Liver (tissue), 9 donors: Measurements from ENCODE around the gene RPTOR. TPM values are rescaled to one million over a fixed set of nuclear protein-coding genes. Genes with fewer than 3 reads are reported as not detected.

Experiments
- DNase-seq: peaks from one replicate; pipeline ENCODE4 v3.0.0-alpha.2; 2017; ENCODE audit warnings: low spot score
- H3K27ac ChIP-seq, 2 donors: one replicate each; pipeline ENCODE4 v1.7.0; 2013; ENCODE audit warnings: inconsistent platforms in 2 of 2, low read length in 2 of 2, control low read depth in 1 of 2, low read depth in 1 of 2, mild to moderate bottlenecking in 1 of 2
- H3K27me3 ChIP-seq, 4 donors: one replicate each; pipeline versions ENCODE4 v1.6.1 to v1.7.0; 2013; ENCODE audit warnings: low read length in 3 of 4, inconsistent platforms in 1 of 4, mild to moderate bottlenecking in 1 of 4, moderate library complexity in 1 of 4; ENCODE audit not compliant: control insufficient read depth in 4 of 4, insufficient read depth in 4 of 4
- H3K36me3 ChIP-seq, 4 donors: one replicate each; pipeline versions ENCODE4 v1.6.1 to v1.7.0; 2013; ENCODE audit warnings: low read length in 3 of 4, mild to moderate bottlenecking in 3 of 4, low read depth in 1 of 4, moderate library complexity in 1 of 4; ENCODE audit not compliant: control insufficient read depth in 4 of 4, insufficient read depth in 3 of 4
- H3K4me1 ChIP-seq, 4 donors: one replicate each; pipeline versions ENCODE4 v1.6.1 to v1.7.0; 2013; ENCODE audit warnings: low read length in 3 of 4, mild to moderate bottlenecking in 3 of 4, moderate library complexity in 1 of 4; ENCODE audit not compliant: control insufficient read depth in 4 of 4, insufficient read depth in 4 of 4
- H3K4me3 ChIP-seq, 3 donors: one replicate each; pipeline versions ENCODE4 v1.6.1 to v1.7.0; 2013; ENCODE audit warnings: low read length in 3 of 3, control low read depth in 1 of 3, low read depth in 1 of 3, mild to moderate bottlenecking in 1 of 3
- H3K9ac ChIP-seq, 2 donors: one replicate each; pipeline ENCODE4 v1.7.0; 2013; ENCODE audit warnings: low read length in 2 of 2, mild to moderate bottlenecking in 2 of 2, moderate library complexity in 2 of 2, control low read depth in 1 of 2, low read depth in 1 of 2
- H3K9me3 ChIP-seq, 4 donors: one replicate each; pipeline versions ENCODE4 v1.6.1 to v1.7.0; 2013; ENCODE audit warnings: low read length in 3 of 4; ENCODE audit not compliant: control insufficient read depth in 4 of 4
- EGR1 ChIP-seq, 2 donors: IDR thresholded peaks; 2 replicates each; pipeline ENCODE4 v1.6.1; 2016 to 2018; ENCODE audit warnings: antibody characterized with exemption in 2 of 2, low read depth in 2 of 2
- FOXA1 ChIP-seq: IDR thresholded peaks from 2 replicates; pipeline ENCODE4 v1.6.1; 2016; ENCODE audit warnings: antibody characterized with exemption
- FOXA2 ChIP-seq: IDR thresholded peaks from 2 replicates; pipeline ENCODE4 v1.6.1; 2016; ENCODE audit warnings: antibody characterized with exemption
- HNF4A ChIP-seq, 2 donors: conservative IDR thresholded peaks; 2 replicates each; pipeline ENCODE4 v1.6.1; 2016; ENCODE audit warnings: antibody characterized with exemption in 2 of 2, mild to moderate bottlenecking in 2 of 2
- HNF4G ChIP-seq: IDR thresholded peaks from 2 replicates; pipeline ENCODE4 v1.6.1; 2016; ENCODE audit warnings: antibody characterized with exemption
- JUND ChIP-seq, 2 donors: IDR thresholded peaks; 2 replicates each; pipeline ENCODE4 v1.6.1; 2016; ENCODE audit warnings: antibody characterized with exemption in 2 of 2
- NR2F2 ChIP-seq: IDR thresholded peaks from 2 replicates; pipeline ENCODE4 v1.6.1; 2016; ENCODE audit warnings: antibody characterized with exemption
- RAD21 ChIP-seq, 2 donors: IDR thresholded peaks; 2 replicates each; pipeline ENCODE4 v1.6.1; 2016; ENCODE audit warnings: antibody characterized with exemption in 2 of 2, mild to moderate bottlenecking in 2 of 2
- RXRA ChIP-seq, 2 donors: IDR thresholded peaks; 2 replicates each; pipeline ENCODE4 v1.6.1; 2017 to 2018; ENCODE audit warnings: antibody characterized with exemption in 2 of 2, mild to moderate bottlenecking in 1 of 2
- SP1 ChIP-seq: IDR thresholded peaks from 2 replicates; pipeline ENCODE4 v1.6.1; 2018; ENCODE audit warnings: antibody characterized with exemption, mild to moderate bottlenecking
- TAF1 ChIP-seq: conservative IDR thresholded peaks from 2 replicates; pipeline ENCODE4 v1.6.1; 2016; ENCODE audit warnings: antibody characterized with exemption, mild to moderate bottlenecking
- YY1 ChIP-seq: IDR thresholded peaks from 2 replicates; pipeline ENCODE4 v1.6.1; 2016; ENCODE audit warnings: antibody characterized with exemption, mild to moderate bottlenecking
- ZBTB33 ChIP-seq: IDR thresholded peaks from 2 replicates; pipeline ENCODE4 v1.6.1; 2016; ENCODE audit warnings: antibody characterized with exemption
- WGBS: extraction: QIAGEN DNeasy Blood & Tissue Kit; methylation state at CpG from one replicate; pipeline ENCODE4 v1.1.7; 2013; 5-methylcytosine and 5-hydroxymethylcytosine counted together
- polyA plus RNA-seq, 2 donors: library from polyadenylated mRNA; stranded (reverse) in 1 of 2; unstranded in 1 of 2; fragments of 200-250 nt in 1 of 2; fragments of >200 nt in 1 of 2; fragmentation: Nextera tagmentation in 1 of 2; extraction: Ambion mirVana in 1 of 2; gene quantifications; one replicate each; pipeline versions ENCODE4 v1.2.1 to v1.2.3, GENCODE V29; 2013 to 2015
- total RNA-seq, 2 donors: library from RNA; depleted of rRNA; stranded (reverse); fragments of >200 nt; gene quantifications; one replicate each; pipeline ENCODE4 v1.2.3, GENCODE V29; 2014
- TF ChIP-seq, protein P1 (sequence below): IDR thresholded peaks from 2 replicates; pipeline ENCODE4 v1.6.1; 2016; ENCODE audit warnings: antibody characterized with exemption
- TF ChIP-seq, protein P2 (sequence below): IDR thresholded peaks from 2 replicates; pipeline ENCODE4 v1.6.1; 2016; ENCODE audit warnings: antibody characterized with exemption, mild to moderate bottlenecking
- TF ChIP-seq, protein P3 (sequence below): fragments of 150-350 bp; IDR thresholded peaks from 2 replicates; pipeline ENCODE4 v1.5.1; 2017; ENCODE audit warnings: improper control_type of control experiment, low read depth, low read length; ENCODE audit not compliant: missing input control
- TF ChIP-seq, protein P4 (sequence below): IDR thresholded peaks from 2 replicates; pipeline ENCODE4 v1.6.1; 2016; ENCODE audit warnings: antibody characterized with exemption
- donor health status: healthy.
- donor health status: healthy.
- donor health status: healthy.
- donor health status: healthy.
- donor health status: healthy.

Gene RPTOR
- total and polyA plus RNA-seq, 4 donors, result 4.8 to 25.4 (median 11.6) TPM

DNA sequence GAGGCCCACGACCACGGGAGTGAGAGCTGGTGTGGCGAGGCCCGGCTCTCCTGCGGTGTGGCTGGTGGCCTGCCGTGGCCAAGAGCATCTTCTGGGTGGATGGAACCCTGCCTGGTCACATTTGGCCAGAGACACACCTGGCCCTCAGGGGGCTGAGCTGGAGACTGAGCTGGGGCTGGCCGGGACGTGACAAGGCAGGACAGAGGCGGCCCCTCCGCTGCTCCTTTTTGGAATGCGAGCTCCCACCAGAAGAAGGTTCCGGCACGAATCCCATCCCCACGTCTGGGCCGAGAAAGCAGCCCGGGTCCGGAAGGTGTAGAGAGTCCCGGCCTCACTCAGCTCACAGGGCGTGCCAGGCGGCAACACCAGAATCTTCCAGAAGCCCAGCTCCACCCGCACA is 421.0 kb downstream of the RPTOR start:
- H3K4me3 ChIP-seq, result no peak overlapping the region
- 93% methylated on average over 21 of the region's 21 CpGs for WGBS
- H3K27ac ChIP-seq, result no peak overlapping the region
- H3K9ac ChIP-seq, result no peak overlapping the region
- H3K4me1 ChIP-seq, result peaks cover 0 to 4% (median 1%) of the 10 kb centered on the region in 4 donors
- H3K27me3 ChIP-seq, result no peaks in the 10 kb centered on the region
- TF ChIP-seq FOXA1 (no peak), JUND (IDR thresholded peaks at IDR 0.05) (no peak), HNF4A (conservative IDR thresholded peaks at IDR 0.05) (no peak), FOXA2 (no peak), RXRA (IDR thresholded peaks at IDR 0.05) (no peak), EGR1 (IDR thresholded peaks at IDR 0.05; ENCODE audit: low read depth in 2 of 2) (no peak), SP1 (no peak), NR2F2 (no peak), RAD21 (IDR thresholded peaks at IDR 0.05) (no peak), TAF1 (no peak), HNF4G (no peak), YY1 (no peak)
- TF ChIP-seq, protein P1, sequence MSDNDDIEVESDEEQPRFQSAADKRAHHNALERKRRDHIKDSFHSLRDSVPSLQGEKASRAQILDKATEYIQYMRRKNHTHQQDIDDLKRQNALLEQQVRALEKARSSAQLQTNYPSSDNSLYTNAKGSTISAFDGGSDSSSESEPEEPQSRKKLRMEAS, result no peak
- TF ChIP-seq, protein P2, sequence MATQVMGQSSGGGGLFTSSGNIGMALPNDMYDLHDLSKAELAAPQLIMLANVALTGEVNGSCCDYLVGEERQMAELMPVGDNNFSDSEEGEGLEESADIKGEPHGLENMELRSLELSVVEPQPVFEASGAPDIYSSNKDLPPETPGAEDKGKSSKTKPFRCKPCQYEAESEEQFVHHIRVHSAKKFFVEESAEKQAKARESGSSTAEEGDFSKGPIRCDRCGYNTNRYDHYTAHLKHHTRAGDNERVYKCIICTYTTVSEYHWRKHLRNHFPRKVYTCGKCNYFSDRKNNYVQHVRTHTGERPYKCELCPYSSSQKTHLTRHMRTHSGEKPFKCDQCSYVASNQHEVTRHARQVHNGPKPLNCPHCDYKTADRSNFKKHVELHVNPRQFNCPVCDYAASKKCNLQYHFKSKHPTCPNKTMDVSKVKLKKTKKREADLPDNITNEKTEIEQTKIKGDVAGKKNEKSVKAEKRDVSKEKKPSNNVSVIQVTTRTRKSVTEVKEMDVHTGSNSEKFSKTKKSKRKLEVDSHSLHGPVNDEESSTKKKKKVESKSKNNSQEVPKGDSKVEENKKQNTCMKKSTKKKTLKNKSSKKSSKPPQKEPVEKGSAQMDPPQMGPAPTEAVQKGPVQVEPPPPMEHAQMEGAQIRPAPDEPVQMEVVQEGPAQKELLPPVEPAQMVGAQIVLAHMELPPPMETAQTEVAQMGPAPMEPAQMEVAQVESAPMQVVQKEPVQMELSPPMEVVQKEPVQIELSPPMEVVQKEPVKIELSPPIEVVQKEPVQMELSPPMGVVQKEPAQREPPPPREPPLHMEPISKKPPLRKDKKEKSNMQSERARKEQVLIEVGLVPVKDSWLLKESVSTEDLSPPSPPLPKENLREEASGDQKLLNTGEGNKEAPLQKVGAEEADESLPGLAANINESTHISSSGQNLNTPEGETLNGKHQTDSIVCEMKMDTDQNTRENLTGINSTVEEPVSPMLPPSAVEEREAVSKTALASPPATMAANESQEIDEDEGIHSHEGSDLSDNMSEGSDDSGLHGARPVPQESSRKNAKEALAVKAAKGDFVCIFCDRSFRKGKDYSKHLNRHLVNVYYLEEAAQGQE, result no peak
- TF ChIP-seq, protein P3, sequence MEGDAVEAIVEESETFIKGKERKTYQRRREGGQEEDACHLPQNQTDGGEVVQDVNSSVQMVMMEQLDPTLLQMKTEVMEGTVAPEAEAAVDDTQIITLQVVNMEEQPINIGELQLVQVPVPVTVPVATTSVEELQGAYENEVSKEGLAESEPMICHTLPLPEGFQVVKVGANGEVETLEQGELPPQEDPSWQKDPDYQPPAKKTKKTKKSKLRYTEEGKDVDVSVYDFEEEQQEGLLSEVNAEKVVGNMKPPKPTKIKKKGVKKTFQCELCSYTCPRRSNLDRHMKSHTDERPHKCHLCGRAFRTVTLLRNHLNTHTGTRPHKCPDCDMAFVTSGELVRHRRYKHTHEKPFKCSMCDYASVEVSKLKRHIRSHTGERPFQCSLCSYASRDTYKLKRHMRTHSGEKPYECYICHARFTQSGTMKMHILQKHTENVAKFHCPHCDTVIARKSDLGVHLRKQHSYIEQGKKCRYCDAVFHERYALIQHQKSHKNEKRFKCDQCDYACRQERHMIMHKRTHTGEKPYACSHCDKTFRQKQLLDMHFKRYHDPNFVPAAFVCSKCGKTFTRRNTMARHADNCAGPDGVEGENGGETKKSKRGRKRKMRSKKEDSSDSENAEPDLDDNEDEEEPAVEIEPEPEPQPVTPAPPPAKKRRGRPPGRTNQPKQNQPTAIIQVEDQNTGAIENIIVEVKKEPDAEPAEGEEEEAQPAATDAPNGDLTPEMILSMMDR, result no peak
- TF ChIP-seq, protein P4, sequence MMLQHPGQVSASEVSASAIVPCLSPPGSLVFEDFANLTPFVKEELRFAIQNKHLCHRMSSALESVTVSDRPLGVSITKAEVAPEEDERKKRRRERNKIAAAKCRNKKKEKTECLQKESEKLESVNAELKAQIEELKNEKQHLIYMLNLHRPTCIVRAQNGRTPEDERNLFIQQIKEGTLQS, result no peak
- H3K9me3 ChIP-seq, result no peaks in the 10 kb centered on the region
- H3K36me3 ChIP-seq, result peaks cover 0 to 8% (median 0%) of the 10 kb centered on the region in 4 donors
- DNase-seq, result no peak

GRCh38 chr17:80967404-80967872 is 422.8 kb downstream of the RPTOR start:
- H3K27me3 ChIP-seq, result no peaks in the 10 kb centered on the region
- TF ChIP-seq FOXA2, result no peak
- TF ChIP-seq, protein P3, result no peak
- no peak for TF ChIP-seq TAF1
- TF ChIP-seq, protein P4, result no peak
- TF ChIP-seq FOXA1, result no peak
- no peak for TF ChIP-seq JUND (IDR thresholded peaks at IDR 0.05)
- TF ChIP-seq SP1, result no peak
- TF ChIP-seq RAD21 (IDR thresholded peaks at IDR 0.05), result no peak
- no peak for TF ChIP-seq ZBTB33
- TF ChIP-seq, protein P2, result no peak
- TF ChIP-seq NR2F2, result no peak
- TF ChIP-seq HNF4A (conservative IDR thresholded peaks at IDR 0.05), result no peak
- no peak for TF ChIP-seq RXRA (IDR thresholded peaks at IDR 0.05)
- TF ChIP-seq EGR1 (IDR thresholded peaks at IDR 0.05; ENCODE audit: low read depth in 2 of 2), result no peak

More at GRCh38 chr17:80967404-80967872, 422.8 kb downstream of the RPTOR start:
- H3K36me3 ChIP-seq, result peaks cover 0 to 4% (median 0%) of the 10 kb centered on the region in 4 donors
- no peak overlapping the region for H3K27ac ChIP-seq
- no peaks in the 10 kb centered on the region for H3K9me3 ChIP-seq
- no peak overlapping the region for H3K9ac ChIP-seq
- no peak overlapping the region for H3K4me3 ChIP-seq
- 82% methylated on average over 19 of the region's 19 CpGs for WGBS
- H3K4me1 ChIP-seq, result peaks cover 0 to 4% (median 1%) of the 10 kb centered on the region in 4 donors
- DNase-seq, result no peak
